Caki2 (cell line): ENCODE data around the gene CSRNP2. TPM values are rescaled to one million over a fixed set of nuclear protein-coding genes. Genes with fewer than 3 reads are reported as not detected.

Source experiments
- DNase-seq: peaks from one replicate; pipeline ENCODE4 v3.0.0-alpha.2; 2015; ENCODE audit warnings: low read depth
- in situ Hi-C: cut with HindIII; loops from 2 replicates; pipeline ENCODE4 v1.10.0; 2016; ENCODE audit warnings: low sequenced_read_pairs, low pct_unique_long_range_greater_than_20kb, mixed read lengths
- total RNA-seq: library from RNA; depleted of rRNA; stranded (reverse); fragments of >200 nt; shearing (Covaris generic); gene quantifications from 2 replicates; pipeline ENCODE4 v1.2.3, GENCODE V29; 2014; ENCODE audit warnings: low replicate concordance; rRNA removed

The CSRNP2 gene
- 11.0 and 31.2 TPM in 2 replicates for total RNA-seq

GRCh38 chr12:51083126-51083833 is at the start of gene CSRNP2:
CSRNP2 (minus strand) TSS chr12:51083596; CDS start chr12:51076561, 7,035 bp downstream.
- peak; percentile 96 for DNase-seq
- in situ Hi-C loops: no loop called here

- DNase-seq: no peak
- in situ Hi-C loops: no loop called here
Measured at GRCh38 chr12:51132693-51133092, 49.3 kb upstream of the CSRNP2 start.

GRCh38 chr12:51131745-51132521 is 48.5 kb upstream of the CSRNP2 start:
- no peak for DNase-seq
- in situ Hi-C loops: no loop called here

GRCh38 chr12:51128919-51129318 is 45.5 kb upstream of the CSRNP2 start:
- DNase-seq: no peak
- in situ Hi-C loops: no loop called here

GRCh38 chr12:51127050-51127729 is 43.8 kb upstream of the CSRNP2 start:
- in situ Hi-C loops: no loop called here

GRCh38 chr12:51126297-51126696 is 42.9 kb upstream of the CSRNP2 start:
- in situ Hi-C loops: no loop called here
- DNase-seq: no peak

More at GRCh38 chr12:51127050-51127729, 43.8 kb upstream of the CSRNP2 start:
- no peak for DNase-seq

- no peak for DNase-seq
- in situ Hi-C loops: no loop called here
Measured at GRCh38 chr12:51124504-51124903, 41.1 kb upstream of the CSRNP2 start.

GRCh38 chr12:51122844-51123243 is 39.4 kb upstream of the CSRNP2 start:
- in situ Hi-C loops: no loop called here

GRCh38 chr12:51118706-51119105 is 35.3 kb upstream of the CSRNP2 start:
- in situ Hi-C loops: no loop called here
- DNase-seq: peak; percentile 75

More at GRCh38 chr12:51122844-51123243, 39.4 kb upstream of the CSRNP2 start:
- DNase-seq: peak; percentile 84

GRCh38 chr12:51115533-51115932 is 32.1 kb upstream of the CSRNP2 start:
- in situ Hi-C loops: no loop called here
- DNase-seq: no peak

GRCh38 chr12:51108136-51108535 is 24.7 kb upstream of the CSRNP2 start:
- DNase-seq: no peak
- in situ Hi-C loops: no loop called here

- in situ Hi-C loops: no loop called here
Measured at GRCh38 chr12:51103977-51104376, 20.6 kb upstream of the CSRNP2 start.

GRCh38 chr12:51098611-51099010 is 15.2 kb upstream of the CSRNP2 start:
- in situ Hi-C loops: no loop called here
- no peak for DNase-seq

More at GRCh38 chr12:51103977-51104376, 20.6 kb upstream of the CSRNP2 start:
- DNase-seq: no peak

GRCh38 chr12:51090705-51091229 is 7.4 kb upstream of the CSRNP2 start:
- DNase-seq: no peak
- in situ Hi-C loops: no loop called here

GRCh38 chr12:51087818-51088217 is 4.4 kb upstream of the CSRNP2 start:
- no peak for DNase-seq
- in situ Hi-C loops: no loop called here

- in situ Hi-C loops: no loop called here
- DNase-seq: no peak
Measured at GRCh38 chr12:51086933-51087332, 3.5 kb upstream of the CSRNP2 start.

- in situ Hi-C loops: no loop called here
Measured at GRCh38 chr12:51085757-51086156, 2.4 kb upstream of the CSRNP2 start.

GRCh38 chr12:51082561-51083125 is 753 bp downstream of the CSRNP2 start:
- peak; percentile 45 for DNase-seq
- in situ Hi-C loops: no loop called here

More at GRCh38 chr12:51085757-51086156, 2.4 kb upstream of the CSRNP2 start:
- DNase-seq: no peak
